Right ventricle myocardium inferior (tissue), 1 donor: ENCODE measurements around the gene TAS2R8. TPM values are rescaled to one million over a fixed set of nuclear protein-coding genes. Genes with fewer than 3 reads are reported as not detected.

Experiments
- ATAC-seq: fragments of 200-7000 bp; cut with Tn5 transposase; one replicate; pipeline ENCODE4 v1.9.1; 2020; ENCODE audit warnings: mild to moderate bottlenecking, moderate library complexity
- DNase-seq: peaks from one replicate; pipeline ENCODE4 v3.0.0; 2021; ENCODE audit errors: missing footprints
- intact Hi-C: fragments of 100-400 bp; cut with DNase I; formaldehyde crosslinking; loops from one replicate; pipeline ENCODE4 v1.11.0; 2022
- total RNA-seq: library from RNA; stranded (reverse); fragmentation: NEBNext Ultra II Directional; extraction: Animal tissue kit (Norgen Biotek cat#: 25700); gene quantifications from one replicate; pipeline ENCODE4 v1.2.1, GENCODE V29; 2021
- donor health status: DM: no; HTN: yes; CAD: no; lungs with severe emphysema.

Gene TAS2R8
- total RNA-seq, 1 donor from 2014 or later = not detected

DNA sequence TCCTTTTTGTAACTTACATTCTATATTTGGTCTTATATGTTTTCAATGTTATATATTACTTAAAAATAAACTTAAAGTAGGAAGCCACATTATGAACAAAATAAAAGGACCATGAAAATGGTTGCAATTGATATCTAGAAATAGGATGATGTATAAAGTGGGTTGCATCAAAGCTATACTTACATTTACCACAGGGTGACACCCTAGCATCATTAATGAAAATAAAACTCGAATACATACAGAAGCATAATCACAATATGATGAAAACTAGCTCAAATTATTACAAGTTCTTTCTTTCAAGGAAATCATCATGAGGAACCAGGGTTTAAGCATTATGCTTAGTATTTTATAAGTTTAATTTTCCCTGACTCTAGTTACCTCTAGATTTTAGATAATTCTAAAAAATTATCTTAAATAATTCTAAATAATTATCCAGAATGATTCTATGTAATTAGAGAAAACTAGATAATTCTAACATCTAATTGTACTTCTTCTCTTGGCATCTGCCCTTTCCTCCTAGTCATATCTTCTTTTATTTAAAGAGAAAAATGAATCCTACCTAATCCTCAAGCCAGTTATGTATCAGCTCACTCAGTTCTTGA, 35.9 kb downstream of the TAS2R8 start:
- ATAC-seq = no peak
- intact Hi-C loops = loop anchor here (1.0 to 2.0 kb wide), 2 partner anchors 428 to 716 kb away; no protein-coding TSS in a partner anchor
- no peak for DNase-seq

DNA sequence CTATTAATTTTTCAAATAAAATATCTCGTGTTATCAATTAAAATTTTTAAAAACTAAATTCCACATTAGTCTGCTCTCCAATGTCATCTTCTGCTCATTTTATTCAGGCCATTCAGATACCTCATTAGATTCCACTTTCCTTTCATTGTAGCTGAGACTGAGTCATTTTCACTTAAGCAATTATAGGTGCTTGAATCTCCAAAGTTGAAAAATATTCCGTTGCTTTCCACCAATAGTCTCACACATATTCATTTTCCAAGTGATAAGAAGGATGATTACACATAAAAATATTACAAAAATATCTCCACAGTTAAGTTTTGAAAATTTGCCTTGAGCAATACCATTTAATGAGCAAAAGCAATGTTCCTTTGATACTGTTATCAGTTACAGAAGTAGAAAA, 47.4 kb downstream of the TAS2R8 start:
- no peak for DNase-seq
- intact Hi-C loops = no loop called here
- ATAC-seq = no peak

DNA sequence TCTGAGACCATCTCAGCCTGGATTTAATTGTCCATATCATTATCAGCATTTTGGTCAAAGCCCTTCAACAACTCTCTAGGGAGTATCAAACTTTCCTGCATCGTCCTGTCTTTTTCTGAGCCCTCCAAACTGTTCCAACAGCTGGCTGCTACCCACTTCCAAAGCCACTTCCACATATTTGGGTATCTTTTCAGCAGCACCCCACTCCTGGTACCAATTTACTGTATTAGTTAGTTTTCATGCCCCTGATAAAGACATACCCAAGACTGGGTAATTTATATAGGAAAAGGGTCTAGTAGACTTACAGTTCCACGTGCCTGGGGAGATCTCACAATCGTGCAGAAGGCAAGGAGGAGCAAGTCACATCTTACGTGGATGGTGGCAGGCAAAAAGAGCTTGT, 50.9 kb downstream of the TAS2R8 start:
- ATAC-seq = no peak
- DNase-seq = no peak
- intact Hi-C loops = no loop called here

Other genes starting within 250 kb of the TAS2R8 start
- gene MAGOHB, start 193.7 kb downstream of the TAS2R8 start, total RNA-seq = 14.8 TPM
- gene STYK1, start 133.2 kb downstream of the TAS2R8 start, total RNA-seq = not detected
- gene YBX3, start 84.0 kb downstream of the TAS2R8 start, total RNA-seq = 594 TPM
- not detected for gene TAS2R7, start 4.7 kb downstream of the TAS2R8 start, total RNA-seq
- gene TAS2R9, start 2.9 kb upstream of the TAS2R8 start, total RNA-seq = not detected
- gene TAS2R10, start 19.1 kb upstream of the TAS2R8 start, total RNA-seq = not detected
- gene PRR4, start 42.2 kb upstream of the TAS2R8 start, total RNA-seq = 1.8 TPM
- gene PRH1, start 77.0 kb upstream of the TAS2R8 start, total RNA-seq = 4.2 TPM
- 0.43 TPM for gene TAS2R13, start 102.3 kb upstream of the TAS2R8 start, total RNA-seq
- not detected for gene PRH2, start 122.0 kb upstream of the TAS2R8 start, total RNA-seq
- gene TAS2R14, start 132.0 kb upstream of the TAS2R8 start, total RNA-seq = 0.38 TPM
- gene TAS2R50, start 179.6 kb upstream of the TAS2R8 start, total RNA-seq = not detected
- 0.46 TPM for gene TAS2R20, start 191.0 kb upstream of the TAS2R8 start, total RNA-seq
- gene TAS2R19, start 215.3 kb upstream of the TAS2R8 start, total RNA-seq = 0.49 TPM
- gene TAS2R31, start 224.1 kb upstream of the TAS2R8 start, total RNA-seq = 0.41 TPM